HEK293 (cell line): ENCODE results near the gene HMGN4.

ENCODE experiments used
- KLF7 ChIP-seq: fragments of 450-650 bp; formaldehyde crosslinking; IDR thresholded peaks from 2 replicates; pipeline ENCODE4 v1.5.1; 2016; ENCODE audit warnings: missing biosample characterization, missing genetic modification characterization, borderline replicate concordance
- ZNF114 ChIP-seq: fragments of 450-650 bp; formaldehyde crosslinking; IDR thresholded peaks from 2 replicates; pipeline ENCODE4 v1.5.0; 2017; ENCODE audit warnings: missing biosample characterization, missing genetic modification characterization
- ZNF121 ChIP-seq: fragments of 450-650 bp; formaldehyde crosslinking; IDR thresholded peaks from 2 replicates; pipeline ENCODE4 v1.5.1; 2016; ENCODE audit warnings: missing biosample characterization, missing genetic modification characterization
- ZNF239 ChIP-seq: fragments of 450-650 bp; formaldehyde crosslinking; IDR thresholded peaks from 2 replicates; pipeline ENCODE4 v1.5.1; 2016; ENCODE audit warnings: missing biosample characterization, missing genetic modification characterization
- ZNF274 ChIP-seq, 2 experiments: fragments of 200-500 bp in 1 of 2; fragments of 450-650 bp in 1 of 2; sonication (Bioruptor generic) in 1 of 2; formaldehyde crosslinking in 1 of 2; IDR thresholded peaks; 2 replicates each; pipeline versions ENCODE4 v1.5.1 to v1.6.1; 2014 to 2016; ENCODE audit warnings: borderline replicate concordance in 1 of 2, inconsistent platforms in 1 of 2, low read length in 1 of 2, missing biosample characterization in 1 of 2, missing genetic modification characterization in 1 of 2
- ZNF433 ChIP-seq: fragments of 450-650 bp; formaldehyde crosslinking; IDR thresholded peaks from 2 replicates; pipeline ENCODE4 v1.5.1; 2016; ENCODE audit warnings: missing biosample characterization, missing genetic modification characterization, low read depth
- ZNF585B ChIP-seq: fragments of 450-650 bp; formaldehyde crosslinking; IDR thresholded peaks from 2 replicates; pipeline ENCODE4 v1.5.1; 2016; ENCODE audit warnings: missing biosample characterization, missing genetic modification characterization
- ZNF600 ChIP-seq: fragments of 450-650 bp; formaldehyde crosslinking; IDR thresholded peaks from 2 replicates; pipeline ENCODE4 v1.5.1; 2016; ENCODE audit warnings: missing biosample characterization, missing genetic modification characterization
- ZNF768 ChIP-seq: fragments of 450-650 bp; formaldehyde crosslinking; IDR thresholded peaks from 2 replicates; pipeline ENCODE4 v1.5.1; 2018; ENCODE audit warnings: missing biosample characterization, mild to moderate bottlenecking, missing genetic modification characterization
- TF ChIP-seq, protein P1 (sequence below): fragments of 450-650 bp; formaldehyde crosslinking; IDR thresholded peaks from 2 replicates; pipeline ENCODE4 v1.5.1; 2016; ENCODE audit warnings: missing biosample characterization, missing genetic modification characterization
- TF ChIP-seq, protein P2 (sequence below): fragments of 450-650 bp; formaldehyde crosslinking; IDR thresholded peaks from 2 replicates; pipeline ENCODE4 v1.5.1; 2016; ENCODE audit warnings: missing biosample characterization, missing genetic modification characterization
- TF ChIP-seq, protein P3 (sequence below): fragments of 450-650 bp; formaldehyde crosslinking; IDR thresholded peaks from 2 replicates; pipeline ENCODE4 v1.5.1; 2016; ENCODE audit warnings: missing biosample characterization, missing genetic modification characterization
- TF ChIP-seq, protein P4 (sequence below): fragments of 450-650 bp; formaldehyde crosslinking; IDR thresholded peaks from 2 replicates; pipeline ENCODE4 v1.5.1; 2016; ENCODE audit warnings: missing biosample characterization, missing genetic modification characterization
- TF ChIP-seq, protein P5 (sequence below): fragments of 450-650 bp; formaldehyde crosslinking; IDR thresholded peaks from 2 replicates; pipeline ENCODE4 v1.5.1; 2016; ENCODE audit warnings: missing biosample characterization, missing genetic modification characterization

DNA sequence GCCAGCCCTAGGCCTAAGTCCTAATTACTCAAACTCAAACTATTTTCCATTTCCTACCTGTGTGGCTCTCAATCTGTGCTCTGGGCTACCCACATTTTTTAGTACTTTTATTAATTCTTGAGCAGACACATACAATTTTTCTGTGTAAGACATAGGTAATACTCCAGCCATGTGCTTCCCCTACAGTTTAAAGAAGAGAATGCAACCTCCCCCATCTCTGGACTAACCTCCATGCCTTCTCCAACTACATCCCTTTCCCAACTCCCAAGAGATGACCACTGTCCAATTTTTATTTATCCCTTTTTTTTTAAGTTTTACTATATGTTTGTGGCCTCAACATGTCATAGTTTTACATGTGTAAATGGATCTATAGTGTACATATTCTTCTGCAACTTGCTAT is 5.8 kb downstream of the HMGN4 start:
- TF ChIP-seq, protein P1, sequence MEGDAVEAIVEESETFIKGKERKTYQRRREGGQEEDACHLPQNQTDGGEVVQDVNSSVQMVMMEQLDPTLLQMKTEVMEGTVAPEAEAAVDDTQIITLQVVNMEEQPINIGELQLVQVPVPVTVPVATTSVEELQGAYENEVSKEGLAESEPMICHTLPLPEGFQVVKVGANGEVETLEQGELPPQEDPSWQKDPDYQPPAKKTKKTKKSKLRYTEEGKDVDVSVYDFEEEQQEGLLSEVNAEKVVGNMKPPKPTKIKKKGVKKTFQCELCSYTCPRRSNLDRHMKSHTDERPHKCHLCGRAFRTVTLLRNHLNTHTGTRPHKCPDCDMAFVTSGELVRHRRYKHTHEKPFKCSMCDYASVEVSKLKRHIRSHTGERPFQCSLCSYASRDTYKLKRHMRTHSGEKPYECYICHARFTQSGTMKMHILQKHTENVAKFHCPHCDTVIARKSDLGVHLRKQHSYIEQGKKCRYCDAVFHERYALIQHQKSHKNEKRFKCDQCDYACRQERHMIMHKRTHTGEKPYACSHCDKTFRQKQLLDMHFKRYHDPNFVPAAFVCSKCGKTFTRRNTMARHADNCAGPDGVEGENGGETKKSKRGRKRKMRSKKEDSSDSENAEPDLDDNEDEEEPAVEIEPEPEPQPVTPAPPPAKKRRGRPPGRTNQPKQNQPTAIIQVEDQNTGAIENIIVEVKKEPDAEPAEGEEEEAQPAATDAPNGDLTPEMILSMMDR (tag by site-specific recombination): no peak
- TF ChIP-seq ZNF433 (no peak), ZNF600 (no peak), ZNF768 (tag by site-specific recombination) (no peak), ZNF121 (tag by site-specific recombination) (no peak), ZNF274 (IDR thresholded peaks at IDR 0.05; ENCODE audit: low read length) (no peak), ZNF274 (tag by site-specific recombination; IDR thresholded peaks at IDR 0.05; ENCODE audit: borderline replicate concordance) (no peak), ZNF114 (tag by site-specific recombination) (no peak), KLF7 (tag by site-specific recombination) (no peak), ZNF585B (tag by site-specific recombination) (no peak), ZNF239 (tag by site-specific recombination) (no peak)
- TF ChIP-seq, protein P2, sequence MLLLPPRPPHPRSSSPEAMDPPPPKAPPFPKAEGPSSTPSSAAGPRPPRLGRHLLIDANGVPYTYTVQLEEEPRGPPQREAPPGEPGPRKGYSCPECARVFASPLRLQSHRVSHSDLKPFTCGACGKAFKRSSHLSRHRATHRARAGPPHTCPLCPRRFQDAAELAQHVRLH (tag by site-specific recombination): no peak
- TF ChIP-seq, protein P3, sequence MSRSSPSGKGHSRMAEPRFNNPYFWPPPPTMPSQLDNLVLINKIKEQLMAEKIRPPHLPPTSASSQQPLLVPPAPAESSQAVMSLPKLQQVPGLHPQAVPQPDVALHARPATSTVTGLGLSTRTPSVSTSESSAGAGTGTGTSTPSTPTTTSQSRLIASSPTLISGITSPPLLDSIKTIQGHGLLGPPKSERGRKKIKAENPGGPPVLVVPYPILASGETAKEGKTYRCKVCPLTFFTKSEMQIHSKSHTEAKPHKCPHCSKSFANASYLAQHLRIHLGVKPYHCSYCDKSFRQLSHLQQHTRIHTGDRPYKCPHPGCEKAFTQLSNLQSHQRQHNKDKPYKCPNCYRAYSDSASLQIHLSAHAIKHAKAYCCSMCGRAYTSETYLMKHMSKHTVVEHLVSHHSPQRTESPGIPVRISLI (tag by site-specific recombination): no peak
- TF ChIP-seq, protein P4, sequence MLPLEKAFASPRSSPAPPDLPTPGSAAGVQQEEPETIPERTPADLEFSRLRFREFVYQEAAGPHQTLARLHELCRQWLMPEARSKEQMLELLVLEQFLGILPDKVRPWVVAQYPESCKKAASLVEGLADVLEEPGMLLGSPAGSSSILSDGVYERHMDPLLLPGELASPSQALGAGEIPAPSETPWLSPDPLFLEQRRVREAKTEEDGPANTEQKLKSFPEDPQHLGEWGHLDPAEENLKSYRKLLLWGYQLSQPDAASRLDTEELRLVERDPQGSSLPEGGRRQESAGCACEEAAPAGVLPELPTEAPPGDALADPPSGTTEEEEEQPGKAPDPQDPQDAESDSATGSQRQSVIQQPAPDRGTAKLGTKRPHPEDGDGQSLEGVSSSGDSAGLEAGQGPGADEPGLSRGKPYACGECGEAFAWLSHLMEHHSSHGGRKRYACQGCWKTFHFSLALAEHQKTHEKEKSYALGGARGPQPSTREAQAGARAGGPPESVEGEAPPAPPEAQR (tag by site-specific recombination): no peak
- TF ChIP-seq, protein P5, sequence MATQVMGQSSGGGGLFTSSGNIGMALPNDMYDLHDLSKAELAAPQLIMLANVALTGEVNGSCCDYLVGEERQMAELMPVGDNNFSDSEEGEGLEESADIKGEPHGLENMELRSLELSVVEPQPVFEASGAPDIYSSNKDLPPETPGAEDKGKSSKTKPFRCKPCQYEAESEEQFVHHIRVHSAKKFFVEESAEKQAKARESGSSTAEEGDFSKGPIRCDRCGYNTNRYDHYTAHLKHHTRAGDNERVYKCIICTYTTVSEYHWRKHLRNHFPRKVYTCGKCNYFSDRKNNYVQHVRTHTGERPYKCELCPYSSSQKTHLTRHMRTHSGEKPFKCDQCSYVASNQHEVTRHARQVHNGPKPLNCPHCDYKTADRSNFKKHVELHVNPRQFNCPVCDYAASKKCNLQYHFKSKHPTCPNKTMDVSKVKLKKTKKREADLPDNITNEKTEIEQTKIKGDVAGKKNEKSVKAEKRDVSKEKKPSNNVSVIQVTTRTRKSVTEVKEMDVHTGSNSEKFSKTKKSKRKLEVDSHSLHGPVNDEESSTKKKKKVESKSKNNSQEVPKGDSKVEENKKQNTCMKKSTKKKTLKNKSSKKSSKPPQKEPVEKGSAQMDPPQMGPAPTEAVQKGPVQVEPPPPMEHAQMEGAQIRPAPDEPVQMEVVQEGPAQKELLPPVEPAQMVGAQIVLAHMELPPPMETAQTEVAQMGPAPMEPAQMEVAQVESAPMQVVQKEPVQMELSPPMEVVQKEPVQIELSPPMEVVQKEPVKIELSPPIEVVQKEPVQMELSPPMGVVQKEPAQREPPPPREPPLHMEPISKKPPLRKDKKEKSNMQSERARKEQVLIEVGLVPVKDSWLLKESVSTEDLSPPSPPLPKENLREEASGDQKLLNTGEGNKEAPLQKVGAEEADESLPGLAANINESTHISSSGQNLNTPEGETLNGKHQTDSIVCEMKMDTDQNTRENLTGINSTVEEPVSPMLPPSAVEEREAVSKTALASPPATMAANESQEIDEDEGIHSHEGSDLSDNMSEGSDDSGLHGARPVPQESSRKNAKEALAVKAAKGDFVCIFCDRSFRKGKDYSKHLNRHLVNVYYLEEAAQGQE (tag by site-specific recombination): no peak
